22Rv1 (cell line): ENCODE data around the gene TAOK3.
"Not testable (repeated sequence)": the region's sequence is repeated elsewhere in the genome, so short reads cannot be mapped to it uniquely, and the experiment has no call there.

Experiments
- ZFX ChIP-seq: fragments of 450-650 bp; IDR thresholded peaks from 2 replicates; pipeline ENCODE4 v1.6.1; 2017; ENCODE audit warnings: antibody characterized with exemption, borderline replicate concordance
- TF ChIP-seq, protein P1 (sequence below): fragments of 450-650 bp; IDR thresholded peaks from 2 replicates; pipeline ENCODE4 v1.5.1; 2017; ENCODE audit warnings: mild to moderate bottlenecking

GRCh38 chr12:118308006-118308405 is 64.7 kb downstream of the TAOK3 start:
- TF ChIP-seq, protein P1, sequence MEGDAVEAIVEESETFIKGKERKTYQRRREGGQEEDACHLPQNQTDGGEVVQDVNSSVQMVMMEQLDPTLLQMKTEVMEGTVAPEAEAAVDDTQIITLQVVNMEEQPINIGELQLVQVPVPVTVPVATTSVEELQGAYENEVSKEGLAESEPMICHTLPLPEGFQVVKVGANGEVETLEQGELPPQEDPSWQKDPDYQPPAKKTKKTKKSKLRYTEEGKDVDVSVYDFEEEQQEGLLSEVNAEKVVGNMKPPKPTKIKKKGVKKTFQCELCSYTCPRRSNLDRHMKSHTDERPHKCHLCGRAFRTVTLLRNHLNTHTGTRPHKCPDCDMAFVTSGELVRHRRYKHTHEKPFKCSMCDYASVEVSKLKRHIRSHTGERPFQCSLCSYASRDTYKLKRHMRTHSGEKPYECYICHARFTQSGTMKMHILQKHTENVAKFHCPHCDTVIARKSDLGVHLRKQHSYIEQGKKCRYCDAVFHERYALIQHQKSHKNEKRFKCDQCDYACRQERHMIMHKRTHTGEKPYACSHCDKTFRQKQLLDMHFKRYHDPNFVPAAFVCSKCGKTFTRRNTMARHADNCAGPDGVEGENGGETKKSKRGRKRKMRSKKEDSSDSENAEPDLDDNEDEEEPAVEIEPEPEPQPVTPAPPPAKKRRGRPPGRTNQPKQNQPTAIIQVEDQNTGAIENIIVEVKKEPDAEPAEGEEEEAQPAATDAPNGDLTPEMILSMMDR: not testable (repeated sequence)
- TF ChIP-seq ZFX: not testable (repeated sequence)
